PC-3 (cell line): ENCODE measurements around the gene LCTL. TPM values are rescaled to one million over a fixed set of nuclear protein-coding genes. Genes with fewer than 3 reads are reported as not detected.
A peak's percentile ranks its signal among the peaks of the same experiment; 100 is the strongest.

Source experiments
- ATAC-seq: fragments of 200-7000 bp; cut with Tn5 transposase; 2 replicates; pipeline ENCODE4 v1.9.1; 2020; ENCODE audit warnings: mild to moderate bottlenecking, moderate library complexity
- BruUV-seq: library from RNA; stranded (reverse); fragments of 400-500 nt; replicated peaks from 2 replicates; lab custom pipeline; 2021; lab: Mats Ljungman, UMichigan
- CTCF ChIA-PET: fragments of 300-600 bp; sonication (Branson Sonifier 250); formaldehyde crosslinking; loops from one replicate; lab custom pipeline; 2022; ENCODE audit warnings: antibody characterized with exemption; lab: Charles Lee
- POLR2A ChIA-PET: fragments of 300-600 bp; sonication (Branson Sonifier 250); formaldehyde crosslinking; loops from one replicate; lab custom pipeline; 2022; ENCODE audit warnings: antibody characterized with exemption; ENCODE audit not compliant: unreplicated experiment; lab: Charles Lee
- DNase-seq: peaks from one replicate; pipeline ENCODE4 v3.0.0-alpha.2; 2015
- H2AFZ ChIP-seq: fragments of 300-600 bp; sonication (generic); 2 replicates; pipeline ENCODE4 v1.6.0; 2016; ENCODE audit warnings: antibody characterized with exemption, low read length
- H3F3A ChIP-seq: fragments of 300-600 bp; sonication (generic); one replicate; pipeline ENCODE4 v1.6.0; 2017; ENCODE audit warnings: antibody characterized with exemption, low read length, control low read depth, mild to moderate bottlenecking; ENCODE audit not compliant: unreplicated experiment
- H3K27ac ChIP-seq: fragments of 300-600 bp; sonication (generic); 2 replicates; pipeline ENCODE4 v1.5.1; 2016; ENCODE audit warnings: mild to moderate bottlenecking, low read length
- H3K27me3 ChIP-seq: fragments of 300-600 bp; sonication (generic); 2 replicates; pipeline ENCODE4 v1.6.1; 2016; ENCODE audit warnings: low read length, mixed read lengths
- H3K36me3 ChIP-seq: fragments of 300-600 bp; sonication (generic); 2 replicates; pipeline ENCODE4 v1.6.1; 2016; ENCODE audit warnings: low read depth, mixed run types, low read length, mixed read lengths
- H3K4me1 ChIP-seq: fragments of 300-600 bp; sonication (generic); 2 replicates; pipeline ENCODE4 v1.5.1; 2016; ENCODE audit warnings: low read length; ENCODE audit not compliant: insufficient read depth
- H3K4me2 ChIP-seq: fragments of 300-600 bp; sonication (generic); 2 replicates; pipeline ENCODE4 v1.6.0; 2016; ENCODE audit warnings: low read length
- H3K4me3 ChIP-seq: fragments of 300-600 bp; sonication (generic); 2 replicates; pipeline ENCODE4 v1.5.1; 2016; ENCODE audit warnings: mild to moderate bottlenecking, low read length, mixed read lengths
- H3K79me2 ChIP-seq: fragments of 300-600 bp; sonication (generic); 2 replicates; pipeline ENCODE4 v1.6.1; 2017; ENCODE audit warnings: low read length, mixed read lengths
- H3K9ac ChIP-seq: fragments of 300-600 bp; sonication (generic); 2 replicates; pipeline ENCODE4 v1.6.0; 2016; ENCODE audit warnings: mild to moderate bottlenecking, low read length
- H3K9me2 ChIP-seq: fragments of 300-600 bp; sonication (generic); replicated peaks from 2 replicates; pipeline ENCODE4 v1.6.1; 2016; ENCODE audit warnings: mixed run types, low read length, mixed read lengths
- H3K9me3 ChIP-seq: fragments of 300-600 bp; sonication (generic); 2 replicates; pipeline ENCODE4 v1.6.1; 2016; ENCODE audit warnings: low read length, mixed read lengths
- H4K20me1 ChIP-seq: fragments of 300-600 bp; sonication (generic); 2 replicates; pipeline ENCODE4 v1.6.1; 2016; ENCODE audit warnings: low read length, mixed read lengths
- CTCF ChIP-seq: fragments of 300-600 bp; sonication (generic); conservative IDR thresholded peaks from 2 replicates; pipeline ENCODE4 v1.5.1; 2017; ENCODE audit warnings: antibody characterized with exemption, low read depth, mild to moderate bottlenecking, low read length
- EZH2 ChIP-seq: fragments of 300-600 bp; sonication (generic); IDR thresholded peaks from one replicate; pipeline ENCODE4 v1.6.1; 2017; ENCODE audit warnings: antibody characterized with exemption, mild to moderate bottlenecking, low read length; ENCODE audit not compliant: unreplicated experiment
- EZH2phosphoT487 ChIP-seq: fragments of 300-600 bp; sonication (generic); IDR thresholded peaks from 2 replicates; pipeline ENCODE4 v1.6.1; 2018; ENCODE audit warnings: mild to moderate bottlenecking, antibody characterized with exemption, low read length, borderline replicate concordance
- intact Hi-C: fragments of 100-400 bp; cut with micrococcal nuclease; formaldehyde crosslinking; loops from 2 replicates; pipeline ENCODE4 v1.9.0; 2023
- total RNA-seq: library from RNA; depleted of rRNA; stranded (reverse); fragments of >200 nt; gene quantifications from 2 replicates; pipeline ENCODE4 v1.2.3, GENCODE V29; 2014

Gene LCTL
- total RNA-seq, 1 experiment from 2014 or later: not detected

- Histone ChIP-seq H3K4me2 (peak overlapping the region; percentile 31; the same call in 1 of the 2 replicates), H3K27ac (no peak overlapping the region), H3K36me3 (no peaks in the 10 kb centered on the region), H3K79me2 (no peaks in the 10 kb centered on the region), H3K9me2 (no peaks in the 10 kb centered on the region), H4K20me1 (no peaks in the 10 kb centered on the region), H3K4me3 (no peak overlapping the region), H3K27me3 (no peaks in the 10 kb centered on the region), H3K9ac (no peak overlapping the region), H2AFZ (no peak overlapping the region), H3K9me3 (no peaks in the 10 kb centered on the region), H3F3A (no peaks in the 10 kb centered on the region), H3K4me1 (peaks cover 8% of the 10 kb centered on the region)
- POLR2A ChIA-PET: no interaction called here
- ATAC-seq (peak; percentile 63), DNase-seq (peak; percentile 62)
- CTCF ChIA-PET: interaction anchor here (0.6 kb wide), 1 partner anchor 194 kb away, joined by 4 read pairs; no protein-coding TSS in a partner anchor
- TF ChIP-seq CTCF (no peak), EZH2phosphoT487 (no peak), EZH2 (no peak)
- intact Hi-C loops: no loop called here
- BruUV-seq: no TSS peak
Observed at GRCh38 chr15:66595931-66596545, 30.2 kb upstream of the LCTL start.

GRCh38 chr15:66595332-66595731 lies 29.5 kb upstream of the LCTL start:
- Histone ChIP-seq H3K27me3 (no peaks in the 10 kb centered on the region), H3K4me2 (no peak overlapping the region), H3K4me3 (no peak overlapping the region), H4K20me1 (no peaks in the 10 kb centered on the region), H3K36me3 (no peaks in the 10 kb centered on the region), H3K9me2 (no peaks in the 10 kb centered on the region), H3K4me1 (peaks cover 8% of the 10 kb centered on the region), H3F3A (no peaks in the 10 kb centered on the region), H3K27ac (no peak overlapping the region), H3K9ac (no peak overlapping the region), H3K9me3 (no peaks in the 10 kb centered on the region), H3K79me2 (no peaks in the 10 kb centered on the region), H2AFZ (no peak overlapping the region)
- ATAC-seq (no peak), DNase-seq (no peak)
- intact Hi-C loops: no loop called here
- no TSS peak for BruUV-seq
- TF ChIP-seq EZH2phosphoT487 (no peak), CTCF (no peak), EZH2 (no peak)
- ChIA-PET POLR2A (no interaction called here), CTCF (no interaction called here)

- Histone ChIP-seq H3K9me2 (no peaks in the 10 kb centered on the region), H3K36me3 (no peaks in the 10 kb centered on the region), H3K4me1 (peaks cover 8% of the 10 kb centered on the region), H3K27me3 (no peaks in the 10 kb centered on the region), H2AFZ (no peak overlapping the region), H3K79me2 (no peaks in the 10 kb centered on the region), H3K4me3 (no peak overlapping the region), H3K9me3 (no peaks in the 10 kb centered on the region), H3K9ac (no peak overlapping the region), H4K20me1 (no peaks in the 10 kb centered on the region), H3K27ac (no peak overlapping the region), H3F3A (no peaks in the 10 kb centered on the region), H3K4me2 (no peak overlapping the region)
- ATAC-seq: no peak
- TF ChIP-seq EZH2 (no peak), EZH2phosphoT487 (no peak), CTCF (no peak)
- intact Hi-C loops: no loop called here
- CTCF ChIA-PET: no interaction called here
- no TSS peak for BruUV-seq
- no peak for DNase-seq
- POLR2A ChIA-PET: no interaction called here
Observed at GRCh38 chr15:66594836-66595235, 29.0 kb upstream of the LCTL start.
